LHCN-M2 (cell line): ENCODE data around the gene ADCY2. TPM values are rescaled to one million over a fixed set of nuclear protein-coding genes. Genes with fewer than 3 reads are reported as not detected.
A peak's percentile ranks its signal among the peaks of the same experiment; 100 is the strongest.

ENCODE experiments used
- DNase-seq: peaks from one replicate; pipeline ENCODE4 v3.0.0-alpha.2; 2012; ENCODE audit warnings: low read depth
- total RNA-seq: library from RNA; depleted of rRNA; stranded (reverse); fragments of >200 nt; gene quantifications from 2 replicates; pipeline ENCODE4 v1.2.3, GENCODE V29; 2014

The ADCY2 gene
- total RNA-seq, 1 experiment from 2014 or later = not detected

GRCh38 chr5:7868773-7869473, 473.0 kb downstream of the ADCY2 start, which contains the start of the genes FASTKD3 and MTRR:
FASTKD3 (minus strand) TSS chr5:7869031; CDS start chr5:7868083, 948 bp downstream.
MTRR (plus strand) TSS chr5:7869148; CDS start chr5:7870795, 1,647 bp downstream.
- DNase-seq = peak; percentile 89

GRCh38 chr5:7869474-7870136, 473.7 kb downstream of the ADCY2 start:
- no peak for DNase-seq

GRCh38 chr5:7871653-7872052, 475.7 kb downstream of the ADCY2 start:
- DNase-seq = no peak

- no peak for DNase-seq
Observed at GRCh38 chr5:7872517-7873130, 476.7 kb downstream of the ADCY2 start.

GRCh38 chr5:7873216-7873615, 477.3 kb downstream of the ADCY2 start:
- no peak for DNase-seq

- no peak for DNase-seq
Observed at GRCh38 chr5:7874639-7875038, 478.7 kb downstream of the ADCY2 start.

GRCh38 chr5:7875151-7875550, 479.2 kb downstream of the ADCY2 start:
- no peak for DNase-seq

- DNase-seq = peak; percentile 72
Observed at GRCh38 chr5:7876867-7877266, 480.9 kb downstream of the ADCY2 start.

- DNase-seq = peak; percentile 20
Observed at GRCh38 chr5:7877851-7878250, 481.9 kb downstream of the ADCY2 start.

- DNase-seq = peak; percentile 53
Observed at GRCh38 chr5:7878381-7878873, 482.5 kb downstream of the ADCY2 start.
